ENCODE results near the gene GNL3. TPM values are rescaled to one million over a fixed set of nuclear protein-coding genes. Genes with fewer than 3 reads are reported as not detected.

Gene GNL3
- total RNA-seq, 1 donor from 2014 or later = 63.1 TPM

DNA sequence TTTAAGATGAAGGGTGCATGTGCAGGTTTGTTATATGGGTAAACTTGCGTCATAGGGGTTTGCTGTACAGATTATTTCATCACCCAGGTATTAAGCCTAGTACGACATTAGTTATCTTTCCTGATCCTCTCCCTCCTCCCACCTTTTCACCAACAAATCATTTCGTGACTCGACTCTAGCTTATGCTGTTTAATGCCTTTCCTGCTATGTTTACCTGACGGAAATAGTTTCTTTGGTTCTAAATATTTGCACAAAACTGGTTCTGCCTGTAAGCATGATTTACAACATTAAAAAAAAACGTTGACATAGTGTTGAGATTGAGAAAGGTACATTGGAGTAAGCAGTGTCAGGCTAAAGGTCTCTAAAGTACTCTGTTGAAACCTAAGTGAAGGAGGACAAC lies 2.4 kb downstream of the GNL3 start:
- no peak for DNase-seq (ENCODE audit: low read depth in 2 of 2)

DNA sequence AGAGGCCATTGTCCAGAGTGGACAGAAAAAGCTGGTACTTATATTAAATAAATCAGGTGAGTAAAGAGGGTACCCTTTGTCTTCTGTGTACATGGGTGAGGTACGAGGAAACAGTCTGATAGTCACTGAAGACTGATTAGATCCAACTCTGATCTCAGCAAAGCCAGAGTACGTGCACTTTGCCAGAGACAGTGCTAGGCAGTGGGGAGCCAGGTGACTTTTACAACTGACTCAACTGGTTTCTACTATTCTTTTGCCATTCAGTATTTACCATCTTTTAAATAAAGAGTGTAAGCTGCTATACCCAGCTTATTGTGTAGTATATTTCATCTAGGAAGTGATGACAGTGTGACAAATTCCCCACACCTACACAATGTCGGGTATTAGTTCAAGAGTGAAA lies 3.3 kb downstream of the GNL3 start:
- DNase-seq (ENCODE audit: low read depth in 2 of 2) = no peak

DNA sequence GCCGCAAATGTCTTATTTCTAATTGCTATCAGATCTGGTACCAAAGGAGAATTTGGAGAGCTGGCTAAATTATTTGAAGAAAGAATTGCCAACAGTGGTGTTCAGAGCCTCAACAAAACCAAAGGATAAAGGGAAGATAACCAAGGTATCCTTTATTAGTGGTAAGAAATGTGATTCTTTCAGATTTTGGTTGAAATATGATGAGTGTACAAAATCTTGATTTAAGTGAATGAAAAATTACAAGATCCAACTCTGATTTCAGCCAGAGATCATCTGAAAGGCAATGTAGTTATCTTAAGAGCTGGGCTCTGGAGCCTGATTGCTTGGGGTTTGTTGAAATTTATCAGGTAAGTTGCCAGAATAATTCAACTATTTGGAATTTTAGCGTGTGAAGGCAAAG lies 4.7 kb downstream of the GNL3 start:
- no peak for DNase-seq (ENCODE audit: low read depth in 2 of 2)

DNA sequence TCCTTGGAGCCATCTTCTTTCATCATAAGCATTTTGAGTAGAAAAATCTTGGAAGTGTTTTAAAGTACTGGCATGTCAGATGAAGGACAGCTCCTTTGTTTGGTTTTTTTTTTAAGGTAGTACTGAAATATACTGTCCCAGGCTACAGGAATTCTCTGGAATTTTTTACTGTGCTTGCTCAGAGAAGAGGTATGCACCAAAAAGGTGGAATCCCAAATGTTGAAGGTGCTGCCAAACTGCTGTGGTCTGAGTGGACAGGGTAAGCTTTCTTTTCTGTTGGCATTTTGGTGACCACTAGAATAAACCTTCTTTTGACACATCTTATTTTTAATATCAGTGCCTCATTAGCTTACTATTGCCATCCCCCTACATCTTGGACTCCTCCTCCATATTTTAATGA lies 7.2 kb downstream of the GNL3 start:
- no peak for DNase-seq (ENCODE audit: low read depth in 2 of 2)

DNA sequence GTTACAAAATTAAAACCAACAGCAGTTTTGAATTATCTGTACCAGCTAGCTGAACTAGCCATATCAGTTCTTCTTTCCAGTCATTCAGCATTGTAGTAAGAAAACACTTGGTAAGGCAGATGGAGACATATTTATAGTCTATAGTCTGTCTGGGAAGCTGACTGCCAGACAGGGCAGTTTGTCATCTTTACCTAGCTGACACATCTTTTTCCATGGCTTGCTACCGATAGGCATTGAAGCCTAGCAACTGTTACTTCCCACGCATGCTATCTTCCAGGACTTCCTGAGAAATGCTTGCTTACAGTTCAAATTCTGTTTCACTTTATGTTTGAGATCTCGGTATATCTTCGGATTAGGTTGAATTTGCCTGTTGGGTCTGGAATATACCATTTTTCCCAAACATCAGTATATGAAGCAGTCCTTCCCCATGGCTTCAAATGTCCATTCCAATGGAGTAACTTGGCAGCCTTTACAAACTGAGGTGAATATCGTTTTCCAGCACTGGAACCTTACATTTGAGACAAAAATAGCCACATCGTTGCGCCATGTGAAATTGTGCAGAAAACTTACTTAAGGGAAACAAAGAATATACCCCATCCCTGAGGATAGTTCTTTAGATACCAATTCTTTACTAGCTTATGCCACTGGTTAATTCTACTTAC lies 8.8 kb downstream of the GNL3 start:
- DNase-seq (ENCODE audit: low read depth in 2 of 2) = peak; percentile 17 to 33

DNA sequence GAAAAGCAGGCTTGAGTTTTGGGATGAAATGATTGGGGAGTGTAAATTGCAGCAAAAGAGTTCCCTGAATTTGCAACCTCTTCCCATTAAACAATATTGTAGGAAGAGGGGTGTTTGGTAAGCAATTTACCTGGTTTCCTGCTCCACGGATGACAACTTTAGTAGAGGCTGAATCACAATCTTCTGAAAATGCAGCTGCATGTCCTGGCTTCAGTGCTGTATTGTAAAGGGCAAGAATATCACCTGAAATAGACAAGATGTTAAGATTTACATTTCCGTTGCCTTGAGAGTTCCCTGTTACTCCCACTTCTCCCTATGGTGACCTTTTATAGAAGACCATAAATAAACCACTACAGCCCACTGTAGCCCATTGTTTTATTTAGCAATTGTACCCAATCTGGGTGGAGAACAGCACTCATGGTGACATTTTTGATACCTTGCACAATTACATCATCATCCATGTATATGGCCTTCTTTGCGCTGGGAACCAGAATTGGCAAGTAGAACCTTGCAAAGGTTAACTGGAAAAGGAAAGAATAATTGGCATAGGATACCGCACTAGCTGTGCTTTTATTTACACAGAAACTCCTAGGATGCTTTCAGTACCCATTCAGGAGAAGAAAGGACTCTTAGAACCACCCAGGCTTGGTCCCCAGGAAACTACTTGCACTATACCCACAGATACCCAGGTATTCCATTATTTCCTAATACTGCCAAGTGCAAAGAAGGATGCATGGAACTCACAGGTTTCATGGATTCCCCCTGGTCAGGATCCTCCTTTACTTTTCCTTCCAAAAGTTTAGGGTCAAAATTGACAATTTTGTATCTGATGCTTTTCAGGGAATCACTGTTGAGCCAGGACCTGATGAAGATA lies 10.2 kb downstream of the GNL3 start:
- no peak for DNase-seq (ENCODE audit: low read depth in 2 of 2)

DNA sequence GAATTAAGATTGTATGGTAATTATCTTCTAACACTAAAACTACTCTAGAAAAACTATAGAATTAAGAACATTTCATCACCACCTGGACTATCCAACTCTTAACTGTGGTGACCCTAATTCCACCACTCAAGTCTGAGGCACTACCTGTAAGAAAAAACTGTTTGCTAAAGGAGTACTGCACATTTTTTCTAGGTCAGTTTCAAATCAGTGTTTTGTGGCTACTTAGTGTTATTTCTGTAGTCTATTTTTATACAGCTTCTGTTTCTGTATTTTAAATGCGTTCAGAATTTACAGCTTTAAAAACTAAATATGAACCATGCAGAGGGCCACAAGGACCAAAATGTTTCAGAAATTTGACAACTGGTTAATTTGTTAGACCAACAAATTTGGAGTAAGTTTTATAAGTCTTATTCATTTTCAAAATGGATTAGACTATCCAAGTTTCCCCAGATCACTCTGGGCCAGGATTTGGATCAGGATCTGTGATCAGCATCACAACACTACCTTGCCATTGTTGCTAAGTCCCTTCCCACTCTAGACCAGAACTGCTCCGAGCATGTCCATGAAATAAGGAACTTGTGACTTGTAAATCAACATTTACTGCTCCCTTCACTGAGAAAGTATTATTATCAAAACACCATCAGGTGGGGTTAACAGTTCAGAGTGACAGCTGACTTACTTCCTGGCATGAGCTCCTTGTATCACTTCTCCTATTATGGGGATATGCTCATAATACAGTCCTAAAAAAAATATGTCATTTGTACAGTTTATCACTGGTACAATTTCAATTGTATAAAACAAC lies 11.2 kb downstream of the GNL3 start:
- no peak for DNase-seq (ENCODE audit: low read depth in 2 of 2)

DNA sequence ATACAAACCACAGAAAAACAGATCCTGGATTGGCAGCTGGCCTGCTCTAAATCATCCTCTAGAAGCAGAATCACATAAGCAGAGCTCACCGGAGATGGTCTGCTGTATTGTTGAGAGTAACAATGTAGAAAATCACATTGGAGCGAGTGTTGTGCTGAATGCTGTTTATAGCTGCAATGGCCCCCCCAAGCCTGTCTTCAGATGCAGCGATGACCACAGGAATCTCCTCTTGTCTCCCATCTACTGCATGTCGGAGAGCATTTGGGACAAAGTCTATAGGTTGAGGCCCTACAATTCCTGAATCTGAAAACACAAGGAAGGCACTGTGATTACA lies 11.8 kb downstream of the GNL3 start:
- no peak for DNase-seq (ENCODE audit: low read depth in 2 of 2)

DNA sequence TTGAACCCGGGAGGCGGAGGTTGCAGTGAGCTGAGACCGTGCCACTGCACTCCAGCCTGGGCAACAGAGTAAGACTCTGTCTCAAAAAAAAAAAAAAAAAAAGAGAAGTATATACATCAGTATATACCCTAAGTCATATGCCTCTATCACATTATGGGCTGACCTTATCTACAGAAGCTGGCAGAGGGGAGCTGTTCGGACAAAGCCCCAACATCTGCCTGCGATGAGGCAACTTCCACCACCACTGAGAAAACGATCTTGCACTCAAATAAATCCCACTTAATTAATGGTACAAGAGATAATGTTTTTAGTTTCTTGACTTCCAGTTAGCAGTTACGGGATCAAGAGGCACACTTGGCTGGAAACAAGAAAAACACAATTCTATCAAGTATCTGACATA lies 17.5 kb downstream of the GNL3 start:
- DNase-seq (ENCODE audit: low read depth in 2 of 2) = no peak

DNA sequence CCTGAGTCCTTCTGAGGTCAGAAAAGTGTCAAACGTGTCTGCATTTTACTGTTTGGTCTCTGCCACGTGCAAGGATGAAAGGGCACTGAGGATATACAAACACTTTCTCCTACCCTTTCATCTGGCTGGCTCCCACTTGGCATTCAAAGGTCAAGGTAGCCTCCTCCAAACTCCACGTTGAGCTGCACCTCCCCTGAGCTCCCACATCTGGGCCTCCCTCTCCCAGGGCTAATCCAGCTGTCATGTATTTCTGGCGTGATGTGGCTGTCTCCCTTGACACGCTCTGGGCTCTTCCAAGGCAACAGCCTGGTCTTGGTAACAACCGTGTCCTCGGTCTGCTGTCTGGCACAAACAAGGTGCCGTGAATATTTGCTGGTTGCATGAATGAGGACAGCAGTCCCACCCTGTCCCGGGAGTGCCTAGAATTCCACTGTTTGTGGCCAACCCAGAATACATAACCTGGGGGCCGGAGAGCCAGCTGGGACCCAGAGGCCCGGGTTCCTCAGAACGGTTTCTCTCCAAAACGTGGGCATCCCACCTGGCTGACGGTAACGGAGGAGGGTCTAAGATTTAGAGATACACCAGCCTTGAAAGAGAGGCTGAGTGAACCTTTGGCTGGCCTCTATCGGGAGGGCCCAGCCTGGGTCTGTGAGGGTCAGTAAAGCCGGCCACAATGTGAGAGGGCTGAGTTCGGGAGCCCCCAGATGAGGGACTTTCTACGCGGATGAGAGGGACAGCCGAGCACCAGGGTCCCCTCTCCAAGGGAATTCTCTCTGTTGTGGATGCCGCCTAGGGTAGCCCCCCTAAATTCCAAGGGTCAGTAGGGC lies 19.0 kb downstream of the GNL3 start:
- peak; percentile 32 to 34 for DNase-seq (ENCODE audit: low read depth in 2 of 2)

DNA sequence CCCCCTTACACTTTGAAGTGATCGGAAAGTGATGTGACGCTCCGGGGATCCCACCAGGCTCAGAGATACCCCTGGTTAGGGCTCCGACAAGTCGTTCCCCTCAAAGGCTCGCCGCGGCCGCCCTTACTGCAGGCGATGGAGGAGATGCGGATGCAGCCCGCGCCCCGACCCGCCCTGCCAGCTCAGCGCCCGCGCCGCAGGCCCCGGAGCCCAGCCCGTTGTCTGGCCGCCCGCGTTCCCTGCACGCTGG lies 19.5 kb downstream of the GNL3 start:
- no peak for DNase-seq (ENCODE audit: low read depth in 2 of 2)

DNA sequence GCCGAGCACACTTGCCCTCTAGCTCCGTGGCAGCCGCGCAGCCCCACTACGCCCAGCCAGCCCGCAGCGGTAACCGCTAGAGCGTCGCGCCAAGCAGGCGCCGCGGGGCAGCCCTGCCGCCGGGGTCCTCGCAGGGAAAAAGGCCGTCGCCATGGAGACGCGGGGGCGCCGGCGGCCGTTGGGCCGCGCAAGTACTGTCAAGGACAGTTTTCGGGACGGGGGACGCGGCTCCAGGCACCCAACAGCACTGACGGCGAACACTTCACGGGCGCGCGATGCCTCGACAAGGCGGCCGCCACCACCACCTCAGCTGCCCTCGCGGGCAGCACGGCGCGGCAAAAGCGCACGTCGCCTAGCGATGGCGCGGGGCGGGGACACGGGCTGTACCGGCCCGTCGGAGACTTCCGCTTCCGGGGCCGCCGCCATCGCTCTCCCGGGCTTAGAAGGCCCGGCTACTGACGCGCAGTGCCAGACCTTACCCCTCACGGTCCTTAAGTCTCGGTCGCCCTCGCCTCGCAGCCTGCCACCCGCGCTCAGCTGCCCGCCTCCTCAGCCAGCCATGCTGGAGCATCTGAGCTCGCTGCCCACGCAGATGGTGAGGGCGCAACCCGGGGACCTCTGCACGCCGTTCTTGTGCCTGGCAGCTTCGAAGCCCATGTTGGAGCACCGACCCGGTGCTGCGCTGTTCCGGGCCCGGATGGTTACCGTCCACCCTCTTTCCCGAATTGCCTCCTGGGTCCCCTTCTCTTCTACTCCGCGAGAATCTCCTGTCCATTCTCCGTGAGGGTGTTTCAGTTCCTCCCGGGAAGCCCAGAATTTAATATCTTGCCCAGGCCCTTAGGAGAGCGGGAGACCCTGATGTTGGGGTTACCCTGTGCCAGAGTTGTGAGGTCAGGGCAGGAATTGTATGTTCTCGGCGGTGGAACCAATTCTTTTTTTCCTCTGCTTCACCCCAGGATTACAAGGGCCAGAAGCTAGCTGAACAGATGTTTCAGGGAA lies 20.2 kb downstream of the GNL3 start, which contains the start of the genes GLT8D1 and SPCS1:
Gene GLT8D1, minus strand, starts transcription at position 104 of the 999 bp plus-strand sequence. CDS start 5,331 bp downstream, outside the sequence.
Gene SPCS1, plus strand, starts transcription at position 419 of the 999 bp plus-strand sequence. Its CDS starts 141 bp downstream, at position 560.
- DNase-seq (ENCODE audit: low read depth in 2 of 2) = peak; percentile 88 to 91

DNA sequence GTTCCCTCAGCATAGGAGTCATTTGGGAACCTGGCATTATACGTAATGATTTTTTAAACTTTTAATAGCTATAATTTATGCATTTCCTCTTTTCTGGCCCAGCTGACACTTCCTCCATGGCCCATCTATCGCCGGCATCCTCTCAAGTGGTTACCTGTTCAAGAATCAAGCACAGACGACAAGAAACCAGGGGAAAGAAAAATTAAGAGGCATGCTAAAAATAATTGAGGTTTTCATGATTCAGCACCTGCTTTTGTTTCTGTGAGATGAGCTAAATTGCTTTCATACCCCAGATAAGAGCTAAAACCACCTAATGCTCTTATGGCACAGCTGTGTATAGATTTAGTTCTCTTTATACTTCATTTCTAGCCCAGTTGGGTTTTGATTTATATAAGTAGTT lies 21.8 kb downstream of the GNL3 start:
- no peak for DNase-seq (ENCODE audit: low read depth in 2 of 2)

DNA sequence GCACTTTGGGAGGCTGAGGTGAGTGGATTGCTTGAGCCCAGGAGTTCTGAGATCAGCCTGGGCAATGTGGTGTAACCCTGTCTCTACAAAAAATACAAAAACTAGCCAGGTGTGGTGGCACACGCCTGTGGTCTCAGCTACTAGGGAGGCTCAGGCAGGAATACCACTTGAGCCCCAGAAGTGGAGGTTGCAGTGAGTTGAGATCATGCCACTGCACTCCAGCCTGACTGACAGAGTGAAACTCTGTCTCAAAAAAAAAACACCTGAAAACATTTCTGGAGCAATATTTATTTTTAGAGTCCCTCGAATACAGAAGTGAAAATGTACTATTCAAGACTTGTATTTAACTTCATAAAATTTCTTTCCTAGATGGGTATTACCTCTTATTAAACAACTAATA lies 24.7 kb downstream of the GNL3 start:
- no peak for DNase-seq (ENCODE audit: low read depth in 2 of 2)

DNA sequence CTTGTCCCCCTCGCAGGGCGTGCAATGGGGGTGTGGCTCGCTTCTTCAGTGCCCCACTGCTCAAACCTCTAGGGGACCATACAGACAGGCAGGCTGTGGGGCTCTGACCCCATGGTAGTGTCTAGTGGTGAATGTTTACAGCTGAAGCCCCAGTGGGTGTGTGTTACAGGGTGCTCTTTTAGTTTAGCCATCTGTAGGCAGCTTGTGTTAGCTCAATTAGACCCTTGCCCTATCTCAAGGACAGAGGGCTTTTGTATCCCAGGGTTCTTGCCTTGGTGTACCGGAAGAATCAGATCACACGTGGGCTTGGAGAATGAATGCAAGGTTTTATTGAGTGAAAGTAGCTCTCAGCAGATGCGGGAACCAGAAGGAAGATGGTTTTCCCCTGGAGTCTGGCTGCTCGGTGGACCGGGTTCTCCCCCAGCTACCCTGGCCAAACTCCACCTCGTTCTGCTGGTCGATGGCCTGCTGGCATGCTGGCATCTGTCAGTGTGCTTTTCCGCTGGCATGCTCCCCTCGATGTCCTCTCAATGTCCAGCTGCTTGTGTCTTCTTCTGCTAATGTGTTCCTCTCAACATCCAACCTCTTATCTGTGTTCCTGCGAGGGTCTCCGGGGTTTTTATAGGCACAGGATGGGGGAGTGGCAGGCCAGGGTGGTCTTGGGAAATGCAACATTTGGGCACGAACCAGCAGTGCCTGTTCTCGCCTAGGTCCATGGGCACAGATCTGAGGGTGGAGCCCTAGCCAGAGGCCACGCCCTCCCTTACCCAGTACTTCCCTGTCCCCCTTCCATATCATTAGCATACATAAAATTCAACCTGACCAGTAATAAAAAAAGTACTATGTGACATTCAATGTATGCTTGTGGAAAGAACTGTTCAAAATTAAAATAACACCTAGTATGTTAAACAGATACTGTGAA lies 26.7 kb downstream of the GNL3 start:
- no peak for DNase-seq (ENCODE audit: low read depth in 2 of 2)

DNA sequence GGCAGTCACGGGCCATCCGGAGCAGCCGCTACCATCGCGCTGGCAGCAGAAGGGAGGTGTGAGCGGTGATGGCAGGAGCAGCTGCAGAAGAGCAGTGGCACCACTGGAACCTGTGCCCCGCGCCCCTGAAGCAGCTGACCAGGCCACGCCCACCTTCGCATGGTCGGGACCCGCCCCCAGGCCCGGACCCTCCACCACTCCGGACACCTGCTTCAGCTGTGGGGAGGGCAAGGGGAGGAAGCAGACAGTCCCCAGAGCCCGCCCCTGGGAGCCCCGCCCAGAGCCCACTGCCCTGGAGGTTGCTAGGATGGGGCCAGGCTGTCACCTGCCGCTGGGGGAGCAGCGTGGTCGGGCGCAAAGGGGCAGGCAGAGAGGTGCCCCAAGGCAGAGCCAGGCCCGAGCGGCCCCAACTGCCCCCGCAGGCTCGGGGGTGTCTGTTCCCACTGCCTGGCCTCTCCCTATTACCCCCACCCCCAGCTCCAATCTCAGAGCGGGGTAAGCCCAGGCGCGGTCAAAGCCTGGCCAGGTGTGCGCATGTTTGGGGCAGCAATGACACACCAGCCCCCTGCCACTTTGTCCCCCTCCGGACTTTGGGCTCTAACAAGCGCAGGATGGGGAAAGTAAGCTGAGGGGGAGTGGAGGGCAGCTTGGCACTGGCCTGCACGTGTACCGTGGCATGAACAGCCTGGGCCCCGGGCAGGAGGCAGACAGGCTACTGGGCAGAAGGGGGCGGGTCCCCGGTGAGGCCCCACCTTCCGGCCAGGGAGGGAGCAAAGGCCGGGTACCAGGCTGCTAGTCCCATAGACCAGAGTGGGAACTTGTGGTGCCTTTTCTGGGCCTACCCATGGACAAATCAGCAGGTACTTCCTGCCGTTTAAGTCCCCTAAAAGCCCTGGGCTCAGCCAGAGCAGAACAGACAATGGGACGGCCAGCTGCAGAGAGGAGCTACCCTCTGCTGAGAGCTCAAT lies 28.8 kb downstream of the GNL3 start:
- DNase-seq (ENCODE audit: low read depth in 2 of 2) = no peak

DNA sequence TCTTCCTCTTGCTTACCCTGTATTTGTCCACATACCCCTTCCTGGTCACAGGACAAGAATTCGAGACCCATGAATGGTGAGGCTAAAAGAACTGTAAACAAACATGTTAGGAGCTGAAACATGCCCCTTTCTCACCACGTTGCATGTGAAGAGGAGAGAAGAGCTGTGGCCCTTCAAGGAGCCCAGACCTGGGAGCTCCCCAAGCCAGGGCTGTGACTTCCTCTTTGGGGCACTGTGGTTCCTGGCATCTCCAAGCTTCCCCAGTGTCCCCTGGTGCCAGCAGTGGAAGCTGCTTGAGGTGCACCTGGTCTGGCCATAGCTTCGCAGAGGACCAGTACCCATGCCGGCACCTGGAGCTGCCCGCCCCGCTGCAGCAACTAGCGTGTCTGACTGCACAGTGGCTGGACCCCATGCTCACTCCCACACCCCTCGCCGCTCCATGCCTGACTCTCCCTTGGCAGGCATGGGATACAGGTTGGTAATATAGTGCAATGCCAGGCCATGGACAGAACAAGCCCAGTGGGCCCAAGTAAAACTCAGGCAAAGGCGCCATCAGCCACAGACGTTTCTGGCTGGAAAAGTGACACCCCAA lies 30.0 kb downstream of the GNL3 start:
- DNase-seq (ENCODE audit: low read depth in 2 of 2) = no peak

DNA sequence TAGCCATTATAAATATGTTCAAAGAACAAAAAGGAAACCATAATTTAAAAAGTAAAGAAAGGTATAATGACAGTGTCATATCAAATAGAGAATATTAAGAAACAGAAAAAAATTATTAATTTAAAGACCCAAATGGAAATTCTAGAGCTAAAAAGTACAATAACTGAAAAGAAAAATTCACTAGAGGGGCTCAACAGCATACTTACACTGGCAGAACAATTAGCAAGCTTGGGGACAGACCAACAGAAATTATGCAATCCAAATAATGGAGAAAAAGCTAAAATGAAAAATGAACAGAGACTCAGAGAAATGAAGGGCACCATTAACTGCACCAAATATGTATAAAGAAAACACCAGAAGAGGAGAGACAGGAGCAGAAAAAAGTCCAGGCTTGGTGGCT lies 33.8 kb downstream of the GNL3 start:
- DNase-seq (ENCODE audit: low read depth in 2 of 2) = no peak

Data from lung microvascular endothelial cell (primary cell).